Body of pancreas (tissue), 4 donors: Measurements from ENCODE around the gene TPO.

Source experiments
- POLR2A ChIP-seq, 3 donors: fragments of 450-650 bp; IDR thresholded peaks; one replicate each; pipeline ENCODE4 v1.6.1; 2016; ENCODE audit warnings: antibody characterized with exemption in 3 of 3, mild to moderate bottlenecking in 2 of 3
- TF ChIP-seq, protein P1 (sequence below), 7 experiments: fragments of 450-650 bp in 4 of 7; fragments of 200-600 bp in 3 of 7; sonication (generic) in 3 of 7; IDR thresholded peaks; one replicate each; pipeline ENCODE4 v1.5.1; 2016 to 2019; ENCODE audit warnings: antibody characterized with exemption in 7 of 7

GRCh38 chr2:1374287-1374686, 39.0 kb upstream of the TPO start:
- TF ChIP-seq, protein P1, sequence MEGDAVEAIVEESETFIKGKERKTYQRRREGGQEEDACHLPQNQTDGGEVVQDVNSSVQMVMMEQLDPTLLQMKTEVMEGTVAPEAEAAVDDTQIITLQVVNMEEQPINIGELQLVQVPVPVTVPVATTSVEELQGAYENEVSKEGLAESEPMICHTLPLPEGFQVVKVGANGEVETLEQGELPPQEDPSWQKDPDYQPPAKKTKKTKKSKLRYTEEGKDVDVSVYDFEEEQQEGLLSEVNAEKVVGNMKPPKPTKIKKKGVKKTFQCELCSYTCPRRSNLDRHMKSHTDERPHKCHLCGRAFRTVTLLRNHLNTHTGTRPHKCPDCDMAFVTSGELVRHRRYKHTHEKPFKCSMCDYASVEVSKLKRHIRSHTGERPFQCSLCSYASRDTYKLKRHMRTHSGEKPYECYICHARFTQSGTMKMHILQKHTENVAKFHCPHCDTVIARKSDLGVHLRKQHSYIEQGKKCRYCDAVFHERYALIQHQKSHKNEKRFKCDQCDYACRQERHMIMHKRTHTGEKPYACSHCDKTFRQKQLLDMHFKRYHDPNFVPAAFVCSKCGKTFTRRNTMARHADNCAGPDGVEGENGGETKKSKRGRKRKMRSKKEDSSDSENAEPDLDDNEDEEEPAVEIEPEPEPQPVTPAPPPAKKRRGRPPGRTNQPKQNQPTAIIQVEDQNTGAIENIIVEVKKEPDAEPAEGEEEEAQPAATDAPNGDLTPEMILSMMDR (IDR thresholded peaks at IDR 0.05) = no peak
- no peak for TF ChIP-seq POLR2A (IDR thresholded peaks at IDR 0.05)
